Stimulated activated CD8-positive, alpha-beta memory T cell treated with anti-CD3 and anti-CD28 coated beads, Interleukin-7, amount 100 ng/mL, for 24 hours (primary cell): Measurements from ENCODE around the gene TSC22D3.
"Not testable (repeated sequence)": the region's sequence is repeated elsewhere in the genome, so short reads cannot be mapped to it uniquely, and the experiment has no call there.

Source experiments
- DNase-seq: peaks from one replicate; pipeline ENCODE4 v3.0.0-alpha.2; 2020; ENCODE audit warnings: low read depth

The TSC22D3 gene

DNA sequence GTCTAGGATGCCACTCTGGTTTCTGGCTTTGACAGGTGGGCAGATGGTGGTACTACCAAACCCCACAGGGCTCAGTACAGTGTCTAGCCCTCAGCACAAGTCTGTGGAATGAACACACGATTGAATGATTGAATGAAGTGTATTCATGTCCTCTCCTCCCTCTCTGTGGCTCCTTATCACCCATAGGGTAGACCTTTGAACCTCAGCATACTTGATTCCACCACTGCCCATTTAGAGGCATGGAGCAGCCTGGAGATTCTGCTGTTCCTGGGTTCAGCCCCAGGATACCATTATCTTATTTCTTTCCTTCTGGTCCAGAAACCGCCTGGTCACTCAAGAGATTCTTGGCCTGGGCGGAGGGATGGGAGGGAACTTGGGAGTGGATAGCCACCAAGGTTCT lies 93.3 kb downstream of the TSC22D3 start:
- no peak for DNase-seq

DNA sequence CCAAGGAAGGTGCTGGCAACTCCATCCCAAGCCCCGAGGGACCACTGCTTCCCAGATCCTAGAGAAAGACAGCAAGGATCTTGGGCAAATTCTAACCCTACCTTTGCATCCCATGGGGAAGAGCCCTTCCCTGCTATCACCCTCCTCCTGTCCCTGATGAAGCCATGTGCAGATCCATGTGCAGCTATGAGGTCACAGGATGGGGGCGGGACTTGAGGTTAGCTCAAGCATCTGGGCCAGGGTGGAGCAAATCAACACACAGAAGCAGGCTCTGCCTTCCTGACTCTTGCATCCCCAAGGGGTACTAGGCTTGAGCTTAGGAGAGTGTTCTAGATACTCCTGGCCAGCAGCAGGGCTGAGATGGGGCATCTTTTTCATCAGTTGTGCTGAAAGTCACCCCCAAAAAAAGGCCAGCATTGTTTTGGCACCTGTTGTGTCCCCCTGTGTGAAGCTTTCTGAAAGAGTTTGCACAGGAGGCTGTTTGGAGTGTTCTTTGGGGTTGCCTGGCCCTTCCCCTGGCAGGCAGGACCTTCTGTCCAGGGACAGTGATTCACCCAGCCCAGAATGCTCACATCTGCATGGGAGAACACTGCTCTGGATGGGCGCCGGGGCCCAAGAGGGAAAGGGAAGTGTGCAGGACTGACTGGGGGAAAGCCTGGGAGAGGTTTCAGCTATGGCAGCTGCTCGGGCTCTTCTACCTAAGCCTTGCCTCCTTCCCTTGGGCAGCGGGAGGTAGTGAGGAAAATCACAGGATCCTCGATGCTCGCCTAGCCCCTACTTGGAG lies 96.4 kb downstream of the TSC22D3 start:
- DNase-seq, result peak; percentile 37

DNA sequence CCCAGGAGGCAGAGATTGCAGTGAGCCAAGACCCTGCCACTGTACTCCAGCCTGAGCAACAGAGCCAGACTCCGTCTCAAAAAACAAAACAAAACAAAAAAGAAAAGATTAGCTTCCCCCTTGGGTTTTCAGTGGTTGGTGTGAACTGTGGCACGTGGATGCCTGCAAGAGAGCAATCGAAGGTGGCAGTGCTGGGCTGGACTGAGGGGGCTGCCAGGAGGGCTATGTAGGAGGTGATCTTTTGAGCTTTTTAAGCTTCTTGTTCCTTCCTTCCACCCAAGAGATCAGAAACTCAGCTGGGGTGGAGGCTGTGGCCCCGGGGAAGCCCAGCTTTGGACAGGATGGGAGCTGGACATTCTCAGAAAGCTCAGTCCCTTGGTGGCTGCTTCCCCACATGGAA lies 97.7 kb downstream of the TSC22D3 start:
- no peak for DNase-seq

DNA sequence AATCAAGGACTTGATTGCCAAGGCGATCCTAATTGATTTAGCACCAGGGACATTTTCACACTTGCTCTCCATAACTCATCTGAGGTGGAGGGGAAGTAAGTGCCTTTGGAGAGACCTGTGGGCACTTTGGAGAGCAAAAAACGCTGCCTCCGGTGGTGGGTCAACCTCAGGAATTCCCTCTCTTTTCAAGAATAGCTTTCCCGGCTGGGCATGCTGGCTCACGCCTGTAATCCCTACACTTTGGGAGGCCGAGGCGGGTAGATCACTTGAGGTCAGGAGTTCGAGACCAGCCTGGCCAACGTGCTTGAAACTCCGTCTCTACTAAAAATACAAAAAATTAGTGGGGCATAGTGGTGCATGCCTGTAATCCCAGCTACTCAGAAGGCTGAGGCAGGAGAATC lies 98.1 kb downstream of the TSC22D3 start:
- DNase-seq, result no peak

DNA sequence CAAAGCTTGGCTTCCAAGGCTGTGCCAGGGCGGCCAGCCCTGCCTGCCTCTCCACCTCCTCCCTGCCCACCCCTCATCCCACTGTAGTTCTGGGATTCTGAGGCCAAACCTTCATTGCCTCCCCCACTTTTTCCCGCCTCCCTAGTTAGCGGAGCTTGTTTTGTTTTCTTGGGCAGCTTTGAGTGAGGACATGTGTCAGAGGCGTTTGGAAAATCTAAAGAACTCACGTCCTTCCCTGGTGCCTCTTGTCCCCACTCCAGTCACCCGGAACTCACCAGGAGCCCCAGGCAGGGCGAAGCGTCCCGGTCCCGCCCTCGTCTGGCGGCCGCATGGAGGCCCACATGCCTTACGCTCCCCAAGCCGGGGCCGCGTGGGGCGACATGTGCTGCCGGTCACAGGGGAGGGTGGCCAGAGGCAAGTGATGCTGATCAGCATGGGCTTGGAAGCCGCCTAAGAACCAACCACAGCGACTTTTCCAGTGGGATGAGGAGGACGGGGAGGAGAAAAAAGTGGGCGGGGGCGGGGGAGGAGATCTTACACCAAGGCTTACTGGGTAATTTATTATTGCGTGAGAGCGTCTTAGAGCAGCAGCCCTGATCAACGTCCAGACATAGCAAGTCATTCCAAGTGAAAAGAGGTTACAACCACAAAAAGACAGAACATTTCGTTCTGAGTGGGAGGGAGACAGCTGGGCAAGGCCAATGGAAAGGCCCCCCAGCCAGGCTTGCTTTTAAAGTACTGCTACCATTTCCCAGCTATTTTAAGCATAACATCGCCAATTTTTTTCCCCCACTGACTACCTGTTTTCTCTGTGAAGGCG lies 98.8 kb downstream of the TSC22D3 start:
- no peak for DNase-seq

DNA sequence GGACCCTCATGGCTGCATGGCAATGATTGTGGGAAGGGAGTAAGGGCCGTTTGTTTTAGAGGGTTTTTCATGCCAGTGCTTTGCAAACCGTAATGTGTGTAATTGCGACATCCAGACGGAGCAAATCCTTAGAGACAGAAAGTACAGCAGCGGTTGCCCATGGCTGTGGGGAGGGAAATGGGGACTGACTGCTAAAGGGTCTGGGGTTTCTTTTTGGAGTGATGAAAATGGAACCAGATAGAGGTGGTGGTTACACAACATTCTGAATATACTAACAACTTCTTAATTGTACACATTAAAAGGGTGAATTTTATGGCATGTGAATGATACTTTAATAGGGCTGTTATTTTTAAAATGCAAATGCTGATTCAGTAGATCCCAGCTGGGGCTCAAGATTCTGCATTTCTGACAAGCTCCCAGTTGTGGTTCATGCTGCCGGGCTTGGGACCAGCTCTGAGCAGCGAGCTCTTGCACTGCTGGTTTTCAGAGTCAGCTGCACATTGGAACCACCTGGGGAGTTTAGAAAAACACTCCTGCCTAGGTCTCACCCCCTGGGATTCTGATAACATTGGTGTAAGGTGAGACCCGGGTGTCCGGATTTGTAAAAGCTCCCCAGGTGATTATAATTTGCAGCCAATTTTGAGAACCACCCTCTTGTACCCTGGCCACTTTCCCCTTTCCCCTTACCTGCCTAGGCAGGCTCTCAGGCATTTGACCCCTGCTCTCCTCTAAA lies 99.6 kb downstream of the TSC22D3 start:
- DNase-seq, result no peak

DNA sequence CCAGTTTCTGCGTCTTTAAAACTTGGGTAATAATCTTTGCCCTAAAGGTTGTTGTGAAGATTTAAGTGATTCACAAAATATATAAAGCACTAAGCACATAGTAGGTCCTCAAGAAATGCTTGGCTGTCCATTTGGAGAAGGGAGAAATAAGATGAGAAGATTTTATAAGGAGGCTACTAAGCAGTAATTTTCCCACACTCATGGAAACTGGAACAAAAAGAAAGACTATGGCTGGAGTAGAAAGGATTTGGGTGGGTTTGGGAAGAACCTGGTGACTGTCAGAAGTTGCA lies 100.3 kb downstream of the TSC22D3 start:
- DNase-seq, result no peak

DNA sequence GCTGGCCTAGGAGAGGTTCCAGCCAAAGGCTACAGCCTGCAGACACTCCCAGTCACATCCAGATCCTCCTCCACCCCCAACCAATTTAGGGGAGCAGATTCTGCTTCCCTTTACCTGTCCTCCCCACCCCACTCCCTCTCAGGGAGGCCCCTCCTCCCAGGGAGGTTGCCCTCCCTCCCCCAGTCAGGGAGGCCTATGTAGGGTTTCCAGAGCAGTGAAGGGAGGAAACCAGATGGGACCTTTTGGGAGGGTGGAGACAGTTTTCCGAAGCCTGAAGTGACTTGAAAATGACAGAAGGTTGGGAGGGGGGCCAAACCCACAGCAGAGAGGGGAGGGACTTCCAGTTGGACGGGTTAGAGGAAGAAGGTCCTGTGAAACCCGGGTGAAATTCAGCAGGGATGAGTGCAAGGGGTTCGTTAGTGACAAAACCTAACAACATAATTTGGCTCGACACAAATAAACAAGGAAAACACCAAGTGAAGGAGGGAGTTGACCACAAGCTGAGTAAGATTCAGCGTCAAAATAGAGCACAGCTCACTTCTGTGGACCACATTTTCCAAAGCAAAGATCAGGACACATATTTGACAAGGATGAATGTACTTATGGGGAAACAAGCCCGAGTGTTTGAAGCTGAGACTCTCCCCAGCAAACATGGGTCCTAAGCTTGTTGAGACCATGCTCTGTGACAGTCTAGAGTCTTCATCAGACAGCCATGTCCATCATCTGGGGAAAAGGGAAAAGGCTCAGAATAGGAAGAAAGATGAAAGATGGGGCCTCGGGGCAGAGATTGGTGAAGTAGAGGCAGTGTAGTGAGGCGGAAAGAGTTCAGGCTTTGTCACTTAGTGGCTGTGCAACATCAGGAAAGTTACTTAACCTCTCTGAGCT lies 100.9 kb downstream of the TSC22D3 start:
- no peak for DNase-seq

DNA sequence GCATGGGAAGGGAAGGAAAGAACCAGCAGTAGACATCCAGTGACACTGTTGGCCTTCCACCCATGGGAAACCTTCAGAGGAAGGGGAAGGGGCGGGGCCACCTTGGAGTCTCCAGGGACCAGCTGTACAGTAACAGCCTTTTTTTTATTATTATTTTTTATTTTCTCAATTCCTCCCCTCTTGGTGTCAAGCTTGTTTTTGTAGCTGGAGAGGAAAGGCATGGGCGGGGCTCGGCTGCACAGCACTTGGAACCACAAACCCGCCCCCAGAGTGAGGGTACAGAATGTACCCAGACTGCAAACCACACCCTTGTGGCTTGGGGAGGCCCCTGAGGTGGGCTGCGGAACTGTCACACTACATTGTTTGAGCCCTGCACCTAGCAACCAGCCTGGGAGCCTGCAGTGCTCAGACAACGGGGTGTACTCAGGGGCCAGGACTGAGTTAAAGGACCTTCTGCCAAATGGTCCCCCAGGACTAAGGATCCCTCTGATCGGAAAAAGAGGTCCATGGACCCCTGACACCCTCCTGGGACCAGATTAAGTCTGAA lies 101.6 kb downstream of the TSC22D3 start:
- DNase-seq, result peak; percentile 65

DNA sequence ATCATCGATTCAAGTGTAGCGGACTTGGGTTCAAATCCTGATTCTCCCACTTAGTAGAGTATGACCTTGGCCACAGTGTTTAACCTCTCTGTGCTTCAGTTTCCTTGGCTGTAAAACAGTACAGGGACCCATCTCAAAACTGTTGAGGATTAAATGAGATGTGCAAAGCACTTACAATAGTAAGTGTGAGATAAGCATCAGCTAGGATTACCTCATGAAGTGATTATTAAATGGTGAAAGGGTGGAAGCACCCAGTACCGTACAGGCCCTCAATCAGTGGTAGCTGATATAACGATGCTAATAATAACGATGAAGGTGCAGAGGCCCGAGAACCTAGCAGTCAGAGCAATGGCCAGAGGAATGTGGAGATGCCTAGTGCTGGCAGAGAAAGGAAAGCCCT lies 102.2 kb downstream of the TSC22D3 start:
- no peak for DNase-seq

DNA sequence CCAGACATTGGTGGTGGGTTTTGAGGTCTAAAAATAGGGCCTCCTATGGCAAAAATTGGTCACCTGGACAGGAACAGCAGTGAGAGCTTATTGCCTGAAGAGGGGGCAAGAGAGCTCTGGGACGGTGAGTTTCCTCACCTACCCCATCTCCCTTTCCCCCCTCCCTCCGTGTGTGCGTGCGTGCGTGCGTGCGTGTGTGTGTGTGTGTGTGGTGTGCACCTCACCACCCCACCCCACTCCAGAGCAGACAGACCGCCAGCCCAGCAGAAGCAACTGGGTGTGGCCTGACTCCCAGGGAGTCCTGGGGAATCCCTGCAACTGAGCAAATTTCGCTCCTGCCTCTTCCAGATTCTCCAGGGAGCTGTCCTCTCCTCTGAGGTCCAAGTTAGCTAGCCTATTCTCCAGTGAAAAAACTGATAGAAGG lies 102.6 kb downstream of the TSC22D3 start:
- no peak for DNase-seq

DNA sequence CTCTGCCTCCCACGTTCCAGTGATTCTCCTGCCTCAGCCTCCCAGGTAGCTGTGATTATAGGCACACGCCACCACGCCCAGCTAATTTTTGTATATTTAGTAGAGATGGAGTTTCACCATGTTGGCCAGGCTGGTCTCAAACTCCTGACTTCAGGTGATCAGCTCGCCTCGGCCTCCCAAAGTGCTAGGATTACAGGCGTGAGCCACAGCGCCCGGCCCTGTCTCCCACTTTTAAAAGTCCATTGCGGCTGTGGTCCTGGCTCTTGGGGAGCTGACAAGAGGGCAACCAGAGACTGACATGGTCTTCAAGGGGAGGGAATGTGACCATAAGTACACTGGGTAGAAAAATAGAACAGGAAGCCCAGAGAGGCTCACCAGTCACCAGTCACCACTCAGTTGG lies 104.3 kb downstream of the TSC22D3 start:
- DNase-seq, result not testable (repeated sequence)

DNA sequence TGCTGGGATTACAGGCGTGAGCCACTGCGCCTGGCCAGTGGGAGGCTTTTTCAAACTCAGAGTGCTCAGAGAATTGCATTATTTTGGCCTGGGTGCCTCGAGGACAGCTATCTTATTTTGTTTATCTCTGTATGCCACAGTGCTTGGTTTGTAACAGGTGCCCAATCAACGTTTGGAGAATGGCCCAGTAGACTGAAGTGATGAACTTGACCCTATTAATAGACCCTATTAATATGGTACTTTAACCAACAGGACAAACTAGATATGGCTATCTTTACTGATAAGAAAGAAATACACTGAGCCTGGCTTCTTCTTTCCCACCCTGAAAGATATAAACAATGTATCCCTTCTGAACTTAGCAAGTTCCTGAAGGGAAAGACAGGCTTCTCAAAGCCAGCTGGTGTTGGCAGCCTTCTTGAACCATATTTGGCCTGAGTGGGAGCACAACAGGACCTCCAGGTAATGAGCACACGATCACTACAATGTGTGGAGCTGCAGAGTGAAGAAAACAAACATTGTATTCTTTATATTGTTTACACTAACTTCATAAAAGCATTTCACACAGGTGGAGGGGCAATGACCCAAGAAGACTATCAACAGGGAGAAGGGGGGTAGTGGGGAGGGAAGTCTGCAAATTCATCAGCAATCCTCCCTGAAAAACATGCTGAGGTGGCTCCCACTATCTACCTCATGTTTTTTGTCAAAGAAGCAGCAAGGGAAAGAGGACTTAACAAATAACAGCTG lies 105.5 kb downstream of the TSC22D3 start:
- DNase-seq, result no peak

DNA sequence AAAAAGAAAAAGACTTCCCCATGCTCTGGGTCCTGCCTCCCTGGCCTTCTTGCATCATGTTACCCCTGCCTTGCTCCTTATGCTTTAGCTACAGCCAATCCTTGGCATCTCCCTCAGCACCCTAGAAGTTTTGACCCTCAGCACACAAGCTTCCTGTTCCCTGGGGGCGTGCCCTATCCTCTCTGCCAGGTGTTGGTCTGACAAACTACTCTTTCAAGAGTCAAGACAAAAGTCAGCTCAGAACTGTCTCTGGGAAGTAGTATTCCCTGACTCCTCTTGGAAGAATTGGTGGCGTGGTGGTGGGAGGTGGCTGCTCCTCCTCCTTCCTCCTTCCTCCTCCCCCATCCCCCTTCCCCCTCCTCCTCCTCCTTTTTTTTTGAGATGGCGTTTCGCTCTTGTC lies 106.3 kb downstream of the TSC22D3 start:
- DNase-seq, result no peak

DNA sequence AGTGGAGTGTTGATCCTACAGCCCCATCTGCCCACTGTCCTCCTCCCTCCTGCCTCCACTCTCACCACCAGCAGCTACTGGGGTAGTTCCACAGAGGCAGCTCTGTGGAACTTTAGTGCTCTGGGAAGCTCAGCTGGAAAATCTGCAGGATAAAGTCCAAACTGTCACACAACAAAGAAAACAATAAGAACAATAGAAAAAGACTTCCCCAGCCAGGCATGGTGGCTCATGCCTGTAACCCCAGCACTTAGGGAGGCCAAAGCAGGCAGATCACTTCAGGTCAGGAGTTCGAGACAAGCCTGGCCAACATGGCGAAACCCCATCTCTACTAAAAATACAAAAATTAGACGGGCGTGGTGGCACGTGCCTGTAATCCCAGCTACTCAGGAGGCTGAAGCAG lies 106.9 kb downstream of the TSC22D3 start:
- not testable (repeated sequence) for DNase-seq

DNA sequence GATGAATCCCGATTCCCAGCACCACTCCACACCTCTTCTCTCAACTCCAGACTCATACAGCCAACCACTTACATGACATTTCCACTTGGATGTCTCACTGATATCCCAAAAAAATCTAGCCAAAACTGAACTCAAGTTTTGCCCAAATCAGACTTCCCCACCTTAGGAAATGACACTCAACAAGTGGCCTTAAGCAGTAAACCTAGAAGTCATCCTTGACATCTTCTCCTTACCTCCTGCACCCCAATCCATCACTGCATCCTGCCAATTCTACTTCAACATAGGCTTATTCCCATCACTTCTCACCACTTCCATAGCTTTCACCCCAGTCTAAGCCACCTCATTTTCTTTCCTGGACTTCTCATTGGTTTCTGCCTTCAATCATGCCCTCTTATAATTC lies 108.2 kb downstream of the TSC22D3 start:
- no peak for DNase-seq

DNA sequence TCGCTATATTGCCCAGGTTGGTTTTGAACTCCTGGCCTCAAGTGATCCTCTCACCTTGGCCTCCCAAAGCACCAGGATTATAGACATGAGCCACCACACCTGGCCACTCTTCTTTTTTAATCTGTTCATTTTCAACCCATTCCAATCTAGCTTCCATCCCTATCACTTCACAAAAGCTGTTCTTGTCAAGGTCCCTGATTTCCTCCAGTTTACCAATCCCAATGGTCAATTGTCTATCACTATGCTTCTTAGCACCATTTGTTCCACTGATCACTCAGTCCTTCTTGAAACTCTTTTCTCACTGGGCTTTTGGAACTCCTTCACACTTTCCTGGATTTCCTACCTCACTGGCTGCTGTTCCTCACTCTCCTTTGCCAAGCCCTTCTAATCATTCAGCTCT lies 108.7 kb downstream of the TSC22D3 start:
- no peak for DNase-seq
